Caco-2 (cell line): ENCODE results near the gene M6PR. TPM values are rescaled to one million over a fixed set of nuclear protein-coding genes. Genes with fewer than 3 reads are reported as not detected.

Experiments used
- BruUV-seq: library from RNA; stranded (reverse); fragments of 400-500 nt; replicated peaks from 2 replicates; lab custom pipeline; 2021; lab: Mats Ljungman, UMichigan
- CTCF ChIA-PET: fragments of 300-600 bp; sonication (Branson Sonifier 250); formaldehyde crosslinking; loops from one replicate; lab custom pipeline; 2022; ENCODE audit warnings: antibody characterized with exemption; lab: Charles Lee
- POLR2A ChIA-PET: fragments of 300-600 bp; sonication (Branson Sonifier 250); formaldehyde crosslinking; loops from one replicate; lab custom pipeline; 2022; ENCODE audit warnings: antibody characterized with exemption; lab: Charles Lee
- DNase-seq, 2 experiments: peaks; one replicate each; pipeline versions ENCODE4 v3.0.0 to v3.0.0-alpha.2; 2020 to 2022
- H3K27me3 ChIP-seq: replicated peaks from 2 replicates; pipeline ENCODE4 v1.6.0; 2011; ENCODE audit warnings: low read length; ENCODE audit not compliant: control insufficient read depth, insufficient read depth
- H3K36me3 ChIP-seq: 2 replicates; pipeline ENCODE4 v1.5.1; 2011; ENCODE audit warnings: low read length; ENCODE audit not compliant: control insufficient read depth, insufficient read depth
- H3K4me1 ChIP-seq: fragments of 250-450 bp; sonication (Bioruptor Pico); 2 replicates; pipeline ENCODE4 v1.5.1; 2020; ENCODE audit warnings: mild to moderate bottlenecking
- H3K4me3 ChIP-seq: 2 replicates; pipeline ENCODE4 v1.5.1; 2011; ENCODE audit warnings: low read depth, mild to moderate bottlenecking, control low read depth, low read length
- H3K9me3 ChIP-seq: fragments of 250-450 bp; sonication (Bioruptor Pico); 2 replicates; pipeline ENCODE4 v1.5.1; 2020; ENCODE audit warnings: mild to moderate bottlenecking, moderate library complexity
- H3K27ac Mint-ChIP-seq: one replicate; pipeline ENCODE4 v1.8.0; 2022; ENCODE audit warnings: mixed read lengths; ENCODE audit not compliant: unreplicated experiment
- H3K27me3 Mint-ChIP-seq: one replicate; pipeline ENCODE4 v1.8.0; 2022; ENCODE audit warnings: mixed read lengths; ENCODE audit not compliant: insufficient read depth, unreplicated experiment
- H3K36me3 Mint-ChIP-seq: one replicate; pipeline ENCODE4 v1.8.0; 2022; ENCODE audit warnings: mild to moderate bottlenecking, mixed read lengths; ENCODE audit not compliant: insufficient read depth, unreplicated experiment
- H3K4me1 Mint-ChIP-seq: one replicate; pipeline ENCODE4 v1.8.0; 2022; ENCODE audit warnings: low read depth, mixed read lengths; ENCODE audit not compliant: unreplicated experiment
- H3K4me3 Mint-ChIP-seq: one replicate; pipeline ENCODE4 v1.8.0; 2022; ENCODE audit warnings: mild to moderate bottlenecking, moderate library complexity, mixed read lengths; ENCODE audit not compliant: unreplicated experiment
- H3K9me3 Mint-ChIP-seq: one replicate; pipeline ENCODE4 v1.8.0; 2022; ENCODE audit warnings: mixed read lengths; ENCODE audit not compliant: unreplicated experiment
- intact Hi-C: fragments of 100-400 bp; cut with micrococcal nuclease; formaldehyde crosslinking; loops from one replicate; pipeline ENCODE4 v1.10.0; 2022; ENCODE audit not compliant: unreplicated experiment
- total RNA-seq: library from RNA; stranded (reverse); gene quantifications from 2 replicates; pipeline ENCODE4 v1.2.3, GENCODE V29; 2022
- TF ChIP-seq, protein P1 (sequence below), 2 experiments: fragments of 200-600 bp in 1 of 2; IDR thresholded peaks; 1 replicate in 1 of 2; 2 replicates in 1 of 2; pipeline versions ENCODE4 v1.5.1 to v1.8.0; 2011 to 2022; ENCODE audit warnings: antibody characterized with exemption in 1 of 2, control low read depth in 1 of 2, inconsistent platforms in 1 of 2, low read depth in 1 of 2, low read length in 1 of 2, mild to moderate bottlenecking in 1 of 2, moderate library complexity in 1 of 2; ENCODE audit not compliant: insufficient read depth in 1 of 2, severe bottlenecking in 1 of 2, unreplicated experiment in 1 of 2

Gene M6PR
- total RNA-seq, 1 experiment from 2014 or later: 310 TPM

DNA sequence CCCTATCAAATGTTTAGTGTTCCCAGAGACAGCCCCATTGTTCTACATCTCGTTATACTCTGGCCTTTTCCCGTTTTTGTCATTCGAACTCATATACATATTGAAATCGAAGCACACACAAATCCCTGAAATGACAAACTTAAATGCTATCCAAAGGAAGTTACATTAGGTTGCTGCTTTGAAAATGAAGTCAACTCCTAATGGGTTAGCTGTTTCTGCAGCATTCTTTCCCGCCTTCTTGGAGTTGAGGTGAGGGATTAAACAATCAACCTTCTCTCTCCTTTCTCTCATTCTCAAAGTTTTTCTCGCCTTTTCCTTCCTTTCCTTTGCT is 35.8 kb downstream of the M6PR start:
- H3K36me3 Mint-ChIP-seq: peaks cover 6% of the 10 kb centered on the region
- Histone ChIP-seq H3K27me3 (no peaks in the 10 kb centered on the region), H3K36me3 (no peaks in the 10 kb centered on the region), H3K9me3 (no peaks in the 10 kb centered on the region), H3K4me3 (peak overlapping the region; percentile 43), H3K4me1 (peaks cover 25% of the 10 kb centered on the region)
- H3K4me1 Mint-ChIP-seq: peaks cover 15% of the 10 kb centered on the region
- CTCF ChIA-PET: interaction anchor here (0.8 to 2.1 kb wide), 2 partner anchors 11 to 36 kb away, joined by 4 to 17 read pairs; partner anchors contain the start of gene M6PR
- H3K9me3 Mint-ChIP-seq: no peaks in the 10 kb centered on the region
- BruUV-seq: TSS peak; percentile 72
- H3K27ac Mint-ChIP-seq: peak overlapping the region; percentile 79
- DNase-seq: no peak
- H3K27me3 Mint-ChIP-seq: no peaks in the 10 kb centered on the region
- intact Hi-C loops: loop anchor here (1.0 to 2.0 kb wide), 2 partner anchors 36 to 125 kb away; partner anchors contain the start of gene M6PR
- H3K4me3 Mint-ChIP-seq: peak overlapping the region; percentile 79
- TF ChIP-seq, protein P1, sequence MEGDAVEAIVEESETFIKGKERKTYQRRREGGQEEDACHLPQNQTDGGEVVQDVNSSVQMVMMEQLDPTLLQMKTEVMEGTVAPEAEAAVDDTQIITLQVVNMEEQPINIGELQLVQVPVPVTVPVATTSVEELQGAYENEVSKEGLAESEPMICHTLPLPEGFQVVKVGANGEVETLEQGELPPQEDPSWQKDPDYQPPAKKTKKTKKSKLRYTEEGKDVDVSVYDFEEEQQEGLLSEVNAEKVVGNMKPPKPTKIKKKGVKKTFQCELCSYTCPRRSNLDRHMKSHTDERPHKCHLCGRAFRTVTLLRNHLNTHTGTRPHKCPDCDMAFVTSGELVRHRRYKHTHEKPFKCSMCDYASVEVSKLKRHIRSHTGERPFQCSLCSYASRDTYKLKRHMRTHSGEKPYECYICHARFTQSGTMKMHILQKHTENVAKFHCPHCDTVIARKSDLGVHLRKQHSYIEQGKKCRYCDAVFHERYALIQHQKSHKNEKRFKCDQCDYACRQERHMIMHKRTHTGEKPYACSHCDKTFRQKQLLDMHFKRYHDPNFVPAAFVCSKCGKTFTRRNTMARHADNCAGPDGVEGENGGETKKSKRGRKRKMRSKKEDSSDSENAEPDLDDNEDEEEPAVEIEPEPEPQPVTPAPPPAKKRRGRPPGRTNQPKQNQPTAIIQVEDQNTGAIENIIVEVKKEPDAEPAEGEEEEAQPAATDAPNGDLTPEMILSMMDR (IDR thresholded peaks at IDR 0.05; ENCODE audit: insufficient read depth in 1 of 2, low read depth in 1 of 2, low read length in 1 of 2, severe bottlenecking in 1 of 2, unreplicated experiment in 1 of 2): no peak
- POLR2A ChIA-PET: interaction anchor here (1.8 kb wide), 1 partner anchor 36 kb away, joined by 17 read pairs; the partner anchor contains the start of gene M6PR

DNA sequence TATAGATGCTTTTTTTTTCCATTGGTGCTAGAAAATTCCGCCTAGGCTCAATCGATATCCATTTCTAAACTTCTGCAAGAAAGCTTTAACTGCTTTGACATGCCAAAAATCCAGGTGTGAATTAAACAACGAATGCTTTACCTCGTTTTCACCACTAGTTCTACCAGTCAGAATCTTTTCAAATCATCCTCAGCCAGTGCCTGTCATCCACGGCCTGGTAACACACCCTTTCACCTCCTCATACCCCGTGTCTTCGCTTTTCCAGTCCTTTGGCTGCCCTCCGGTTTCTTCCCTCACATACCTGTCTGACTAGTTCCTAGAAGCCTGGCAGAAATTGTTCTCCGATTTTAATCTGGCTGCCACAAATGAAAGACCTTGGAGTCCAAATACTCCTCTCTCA is 36.5 kb downstream of the M6PR start:
- Histone ChIP-seq H3K4me3 (no peak overlapping the region), H3K27me3 (no peaks in the 10 kb centered on the region), H3K4me1 (peaks cover 25% of the 10 kb centered on the region), H3K36me3 (no peaks in the 10 kb centered on the region), H3K9me3 (no peaks in the 10 kb centered on the region)
- no TSS peak for BruUV-seq
- TF ChIP-seq, protein P1 (IDR thresholded peaks at IDR 0.05; ENCODE audit: insufficient read depth in 1 of 2, low read depth in 1 of 2, low read length in 1 of 2, severe bottlenecking in 1 of 2, unreplicated experiment in 1 of 2): peak in 1 of 2 experiments; percentile 21
- intact Hi-C loops: no loop called here
- Mint-ChIP-seq H3K4me3 (peak overlapping the region; percentile 79), H3K27me3 (no peaks in the 10 kb centered on the region), H3K27ac (peak overlapping the region; percentile 2), H3K4me1 (peaks cover 15% of the 10 kb centered on the region), H3K36me3 (peaks cover 6% of the 10 kb centered on the region), H3K9me3 (no peaks in the 10 kb centered on the region)
- ChIA-PET POLR2A (interaction anchor here (0.7 kb wide), 1 partner anchor 37 kb away, joined by 3 read pairs; the partner anchor contains the start of gene M6PR), CTCF (interaction anchor here (0.7 kb wide), 1 partner anchor 22 kb away, joined by 3 read pairs; no protein-coding TSS in a partner anchor)
- DNase-seq: peak in 1 of 2 experiments; percentile 27

DNA sequence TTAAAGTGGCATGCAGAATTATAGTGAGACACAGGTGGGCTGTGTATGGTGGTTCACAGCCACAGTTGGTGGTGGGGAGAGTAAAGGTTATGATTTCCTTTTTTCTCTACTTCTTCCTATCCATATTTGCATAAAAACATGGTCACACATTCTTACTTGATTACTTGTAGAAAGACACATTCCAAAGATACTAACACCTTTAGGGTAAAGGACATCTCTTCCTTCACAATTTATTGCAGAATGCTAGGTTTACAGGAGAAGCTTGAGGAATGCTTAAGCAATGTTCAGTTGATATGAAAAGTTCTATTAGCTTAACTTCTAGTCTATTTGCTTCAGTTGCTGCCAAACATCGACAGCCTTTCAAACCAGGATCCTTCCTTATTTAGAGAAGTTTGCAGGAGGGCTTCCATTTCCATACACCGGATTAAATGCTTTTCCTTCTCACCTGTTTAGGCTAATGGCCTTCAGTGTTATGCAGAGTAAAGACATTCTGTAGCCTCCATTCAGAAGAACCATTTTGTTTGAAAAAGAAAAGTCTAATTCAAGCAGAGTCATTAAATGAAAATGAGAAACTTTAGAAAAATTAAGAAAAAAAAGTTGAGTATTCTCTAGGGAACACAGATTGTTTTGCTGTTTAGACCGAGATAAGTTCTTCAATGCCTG is 37.7 kb downstream of the M6PR start:
- no peaks in the 10 kb centered on the region for H3K9me3 Mint-ChIP-seq
- no peaks in the 10 kb centered on the region for H3K27me3 Mint-ChIP-seq
- ChIA-PET CTCF (interaction anchor here (0.9 to 1.1 kb wide), 2 partner anchors 38 to 138 kb away, joined by 3 read pairs; no protein-coding TSS in a partner anchor), POLR2A (no interaction called here)
- H3K4me1 ChIP-seq: peaks cover 25% of the 10 kb centered on the region
- TF ChIP-seq, protein P1 (IDR thresholded peaks at IDR 0.05; ENCODE audit: insufficient read depth in 1 of 2, low read depth in 1 of 2, low read length in 1 of 2, severe bottlenecking in 1 of 2, unreplicated experiment in 1 of 2): no peak
- DNase-seq: no peak
- H3K36me3 Mint-ChIP-seq: peaks cover 6% of the 10 kb centered on the region
- no peaks in the 10 kb centered on the region for H3K36me3 ChIP-seq
- peaks cover 15% of the 10 kb centered on the region for H3K4me1 Mint-ChIP-seq
- BruUV-seq: no TSS peak
- H3K9me3 ChIP-seq: no peaks in the 10 kb centered on the region
- intact Hi-C loops: no loop called here
- no peak overlapping the region for H3K27ac Mint-ChIP-seq
- H3K27me3 ChIP-seq: no peaks in the 10 kb centered on the region
- H3K4me3 Mint-ChIP-seq: no peak overlapping the region
- no peak overlapping the region for H3K4me3 ChIP-seq
